Adrenal gland (tissue), 12 donors: ENCODE data around the gene KAZN. TPM values are rescaled to one million over a fixed set of nuclear protein-coding genes. Genes with fewer than 3 reads are reported as not detected.
A peak's percentile ranks its signal among the peaks of the same experiment; 100 is the strongest.

ENCODE experiments used
- DNase-seq, 7 donors: peaks; one replicate each; pipeline ENCODE4 v3.0.0-alpha.2; 2019 to 2020
- H3K27ac ChIP-seq, 5 donors: fragments of 200-600 bp; sonication (generic) in 4 of 5; 1 replicate in 3 of 5; 2 replicates in 2 of 5; pipeline versions ENCODE4 v1.5.1 to v1.8.0; 2016 to 2020; ENCODE audit warnings: mild to moderate bottlenecking in 1 of 5
- H3K27me3 ChIP-seq: fragments of 200-600 bp; 2 replicates; pipeline ENCODE4 v1.8.0; 2021
- H3K36me3 ChIP-seq, 2 donors: fragments of 200-600 bp; replicated peaks in 1 of 2; 1 replicate in 1 of 2; 2 replicates in 1 of 2; pipeline versions ENCODE4 v1.5.1 to v1.8.0; 2018 to 2022
- H3K4me1 ChIP-seq, 2 donors: fragments of 200-600 bp; replicated peaks in 1 of 2; 1 replicate in 1 of 2; 2 replicates in 1 of 2; pipeline versions ENCODE4 v1.5.1 to v1.8.0; 2018 to 2021
- H3K4me3 ChIP-seq, 4 donors: fragments of 200-600 bp; sonication (generic) in 3 of 4; one replicate each; pipeline ENCODE4 v1.5.1; 2016 to 2018
- H3K9me3 ChIP-seq, 3 donors: fragments of 200-600 bp; sonication (generic) in 1 of 3; replicated peaks in 1 of 3; 1 replicate in 2 of 3; 2 replicates in 1 of 3; pipeline versions ENCODE4 v1.5.1 to v1.8.0; 2016 to 2021
- POLR2A ChIP-seq, 2 donors: fragments of 450-650 bp; IDR thresholded peaks; one replicate each; pipeline ENCODE4 v1.6.1; 2017; ENCODE audit warnings: antibody characterized with exemption in 2 of 2, mild to moderate bottlenecking in 2 of 2, moderate library complexity in 1 of 2
- WGBS, 4 donors: extraction: QIAGEN DNeasy Blood & Tissue Kit in 2 of 4; methylation state at CpG; one replicate each; pipeline versions ENCODE4 v1.1.5 to v1.1.7; 2013 to 2017; 5-methylcytosine and 5-hydroxymethylcytosine counted together
- intact Hi-C, 2 donors: fragments of 100-400 bp; cut with DNase I; formaldehyde crosslinking; loops; one replicate each; pipeline versions ENCODE4 v1.14.1 to v1.15.0; 2022 to 2023
- polyA plus RNA-seq, 3 donors: library from polyadenylated mRNA; stranded (reverse); fragments of 200-250 nt in 2 of 3; fragments of 350-450 nt in 1 of 3; fragmentation: Illumina TruSeq in 1 of 3; extraction: RNeasy Lipid Tissue Mini Kit (QIAGEN cat#74804) in 1 of 3; gene quantifications; one replicate each; pipeline ENCODE4 v1.2.3, GENCODE V29; 2013 to 2014
- total RNA-seq, 9 donors: library from RNA; depleted of rRNA in 4 of 9; stranded (reverse); fragments of >200 nt in 4 of 9; fragments of 120-200 nt in 1 of 9; fragmentation: NEBNext Ultra II Directional in 1 of 9; extraction: Animal tissue kit (Norgen Biotek cat#: 25700) in 1 of 9; gene quantifications; one replicate each; pipeline versions ENCODE4 v1.1.0 to v1.2.4, GENCODE V29; 2013 to 2023
- TF ChIP-seq, protein P1 (sequence below), 6 experiments: fragments of 450-650 bp in 4 of 6; fragments of 200-600 bp in 2 of 6; sonication (generic) in 1 of 6; IDR thresholded peaks; 1 replicate in 5 of 6; 2 replicates in 1 of 6; pipeline versions ENCODE4 v1.5.1 to v1.8.0; 2016 to 2021; ENCODE audit warnings: antibody characterized with exemption in 6 of 6, mild to moderate bottlenecking in 2 of 6, moderate library complexity in 1 of 6
- donor health status: healthy with polysubstance abuse.
- donor health status: Bipolar disorder and iron deficiency.
- donor health status: DM: yes; HTN: yes; CAD: no.
- donor health status: DM: no; HTN: no; CAD: no.
- donor health status: DM: no; HTN: no; CAD: no.
- donor health status: DM: yes; HTN: yes; CAD: no.

Gene KAZN
- total and polyA plus RNA-seq, 12 donors: 5.9 to 63.4 (median 29.5) TPM

DNA sequence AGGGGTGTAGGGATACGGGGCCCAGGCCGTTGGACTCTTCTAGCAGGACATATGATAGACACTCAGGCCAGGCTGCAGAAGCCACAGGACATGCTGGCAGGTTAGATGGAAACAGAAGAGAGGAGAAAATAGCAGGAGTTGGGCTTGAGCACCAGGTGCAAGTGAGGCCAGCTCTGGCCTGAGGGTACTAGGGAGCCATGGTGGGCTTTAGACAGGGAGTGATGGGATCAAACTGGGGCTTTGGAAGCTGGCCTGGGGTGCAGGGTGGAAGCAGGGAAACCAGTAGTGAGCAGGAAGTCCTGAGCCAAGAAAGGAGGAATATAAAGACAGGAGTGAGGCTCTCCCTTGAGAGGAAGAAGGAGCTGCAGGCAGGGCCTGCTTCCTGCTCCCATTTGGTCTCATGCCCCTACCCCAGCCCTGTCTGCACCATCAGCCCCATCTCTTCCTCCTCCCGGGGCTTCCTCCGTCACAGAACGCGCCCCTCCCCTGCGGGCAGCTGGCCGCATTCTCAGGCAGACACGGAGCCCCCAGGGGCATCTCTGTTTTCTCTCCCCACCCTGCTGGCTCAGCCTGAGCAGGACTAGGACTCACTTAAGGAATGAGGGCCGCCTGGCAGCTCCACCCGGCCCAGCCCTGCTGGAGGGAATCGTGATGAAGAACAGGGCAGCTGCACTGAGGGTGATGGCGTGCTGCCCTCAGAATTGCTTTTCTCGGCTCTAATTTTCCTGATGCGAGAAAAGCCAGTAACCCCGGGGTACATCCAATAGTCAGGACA lies 389.5 kb downstream of the KAZN start:
- no peaks in the 10 kb centered on the region for H3K36me3 ChIP-seq
- 66 to 90% (median 81%) methylated on average over 12 to 16 of the region's 16 CpGs for WGBS, 4 donors
- TF ChIP-seq, protein P1, sequence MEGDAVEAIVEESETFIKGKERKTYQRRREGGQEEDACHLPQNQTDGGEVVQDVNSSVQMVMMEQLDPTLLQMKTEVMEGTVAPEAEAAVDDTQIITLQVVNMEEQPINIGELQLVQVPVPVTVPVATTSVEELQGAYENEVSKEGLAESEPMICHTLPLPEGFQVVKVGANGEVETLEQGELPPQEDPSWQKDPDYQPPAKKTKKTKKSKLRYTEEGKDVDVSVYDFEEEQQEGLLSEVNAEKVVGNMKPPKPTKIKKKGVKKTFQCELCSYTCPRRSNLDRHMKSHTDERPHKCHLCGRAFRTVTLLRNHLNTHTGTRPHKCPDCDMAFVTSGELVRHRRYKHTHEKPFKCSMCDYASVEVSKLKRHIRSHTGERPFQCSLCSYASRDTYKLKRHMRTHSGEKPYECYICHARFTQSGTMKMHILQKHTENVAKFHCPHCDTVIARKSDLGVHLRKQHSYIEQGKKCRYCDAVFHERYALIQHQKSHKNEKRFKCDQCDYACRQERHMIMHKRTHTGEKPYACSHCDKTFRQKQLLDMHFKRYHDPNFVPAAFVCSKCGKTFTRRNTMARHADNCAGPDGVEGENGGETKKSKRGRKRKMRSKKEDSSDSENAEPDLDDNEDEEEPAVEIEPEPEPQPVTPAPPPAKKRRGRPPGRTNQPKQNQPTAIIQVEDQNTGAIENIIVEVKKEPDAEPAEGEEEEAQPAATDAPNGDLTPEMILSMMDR (IDR thresholded peaks at IDR 0.05): no peak
- no peak for TF ChIP-seq POLR2A (IDR thresholded peaks at IDR 0.05)
- H3K9me3 ChIP-seq: no peaks in the 10 kb centered on the region
- no peaks in the 10 kb centered on the region for H3K27me3 ChIP-seq
- no peak overlapping the region for H3K4me3 ChIP-seq
- no peak for DNase-seq
- peaks cover 0 to 1% of the 10 kb centered on the region in 2 donors for H3K4me1 ChIP-seq
- intact Hi-C loops: no loop called here
- peak overlapping the region in 1 of 5 donors; percentile 14 for H3K27ac ChIP-seq

DNA sequence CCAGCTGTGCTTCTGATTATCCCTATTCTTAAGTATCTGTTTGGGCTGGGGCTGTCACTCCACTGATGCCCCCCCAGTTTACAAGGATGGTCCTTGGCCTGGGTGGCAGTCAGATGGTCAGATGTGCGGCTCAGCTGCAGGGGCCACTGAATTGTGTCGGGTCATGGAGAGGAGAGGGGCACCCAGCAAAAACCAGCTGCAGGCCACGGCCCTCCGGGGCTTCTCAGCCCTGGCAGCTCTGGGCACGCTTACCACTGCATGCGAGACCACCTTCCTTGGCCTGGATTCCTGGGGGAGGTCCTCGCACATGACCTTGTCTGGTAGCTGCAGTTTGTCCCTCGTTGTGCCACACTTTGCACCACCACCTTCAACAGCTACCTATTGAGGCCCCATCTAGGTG lies 390.2 kb downstream of the KAZN start:
- DNase-seq: no peak
- Histone ChIP-seq H3K4me3 (no peak overlapping the region), H3K36me3 (no peaks in the 10 kb centered on the region), H3K9me3 (no peaks in the 10 kb centered on the region), H3K27ac (peak overlapping the region in 1 of 5 donors; percentile 14), H3K4me1 (no peaks in the 10 kb centered on the region), H3K27me3 (no peaks in the 10 kb centered on the region)
- TF ChIP-seq, protein P1 (IDR thresholded peaks at IDR 0.05): no peak
- TF ChIP-seq POLR2A (IDR thresholded peaks at IDR 0.05): no peak
- intact Hi-C loops: no loop called here
- 91 to 100% (median 94%) methylated on average over 5 to 8 of the region's 8 CpGs for WGBS, 4 donors

DNA sequence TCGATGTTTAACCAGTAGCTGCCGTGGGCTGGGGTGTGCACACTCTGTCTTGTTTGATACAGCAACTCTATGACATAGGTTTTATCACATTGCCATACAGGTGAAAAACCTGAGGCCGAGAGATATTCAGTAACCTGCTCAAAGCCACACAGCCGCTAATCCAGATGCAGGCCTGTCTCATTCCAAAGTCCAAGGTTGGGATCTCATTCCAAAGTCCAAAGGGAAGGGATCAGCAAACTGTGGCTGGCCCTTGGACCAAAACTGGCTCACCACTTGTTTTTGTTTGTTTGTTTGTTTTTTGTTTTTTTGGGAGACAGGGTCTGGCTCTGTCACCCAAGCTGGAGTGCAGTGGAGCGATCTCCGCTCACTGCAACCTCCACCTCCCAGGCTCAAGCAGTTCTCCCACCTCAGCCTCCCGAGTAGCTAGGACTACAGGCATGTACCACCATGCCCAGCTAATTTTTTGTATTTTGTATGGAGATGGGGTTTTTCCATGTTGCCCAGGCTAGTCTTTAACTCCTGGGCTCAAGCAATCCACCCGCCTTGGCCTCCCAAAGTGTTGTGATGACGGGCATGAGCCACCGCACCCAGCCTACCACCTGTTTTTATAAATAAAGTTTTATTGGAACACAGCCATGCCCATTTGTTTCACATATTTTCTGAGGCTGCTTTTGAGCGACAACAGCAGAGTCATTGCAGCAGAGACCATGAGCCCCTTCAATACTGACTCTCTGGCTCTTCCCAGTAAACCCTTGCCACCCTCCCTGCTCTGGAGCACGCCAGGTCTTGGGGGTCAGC lies 391.6 kb downstream of the KAZN start:
- H3K4me1 ChIP-seq: peaks cover 4 to 10% of the 10 kb centered on the region in 2 donors
- intact Hi-C loops: no loop called here
- no peaks in the 10 kb centered on the region for H3K27me3 ChIP-seq
- no peak for DNase-seq
- 85 to 95% (median 89%) methylated on average over 11 to 12 of the region's 12 CpGs for WGBS, 4 donors
- H3K9me3 ChIP-seq: no peaks in the 10 kb centered on the region
- H3K4me3 ChIP-seq: no peak overlapping the region
- H3K36me3 ChIP-seq: no peaks in the 10 kb centered on the region
- no peak overlapping the region for H3K27ac ChIP-seq
- TF ChIP-seq POLR2A (IDR thresholded peaks at IDR 0.05): no peak
- TF ChIP-seq, protein P1 (IDR thresholded peaks at IDR 0.05): no peak

DNA sequence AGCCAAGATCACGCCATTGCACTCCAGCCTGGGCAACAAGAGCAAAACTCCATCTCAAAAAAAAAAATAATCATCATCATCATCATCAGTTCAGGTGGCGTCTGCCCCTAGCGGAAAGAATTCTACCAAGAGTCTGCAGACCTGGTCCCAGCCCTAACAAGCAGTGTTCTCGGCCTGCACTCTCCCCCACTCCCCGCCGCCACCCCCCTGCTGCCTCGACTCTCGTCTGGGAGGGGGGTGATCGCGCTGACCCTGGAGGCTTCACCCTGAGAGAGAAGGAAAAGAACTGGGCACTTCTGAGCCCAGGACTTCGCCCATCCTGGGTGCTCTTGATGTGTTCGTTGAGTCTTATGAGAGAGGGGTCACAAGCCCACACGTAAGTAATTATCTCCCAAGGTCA lies 394.9 kb downstream of the KAZN start:
- no peak for DNase-seq
- peaks cover 20 to 28% of the 10 kb centered on the region in 2 donors for H3K4me1 ChIP-seq
- H3K27me3 ChIP-seq: no peaks in the 10 kb centered on the region
- H3K4me3 ChIP-seq: no peak overlapping the region
- TF ChIP-seq POLR2A (IDR thresholded peaks at IDR 0.05): no peak
- TF ChIP-seq, protein P1 (IDR thresholded peaks at IDR 0.05): no peak
- no peaks in the 10 kb centered on the region for H3K9me3 ChIP-seq
- peak overlapping the region in 1 of 5 donors; percentile 30 for H3K27ac ChIP-seq
- 83 to 91% (median 85%) methylated on average over 10 to 13 of the region's 13 CpGs for WGBS, 4 donors
- intact Hi-C loops: no loop called here
- no peaks in the 10 kb centered on the region for H3K36me3 ChIP-seq
